GM04504 (cell line): Measurements from ENCODE around the gene CXorf38.
"Not testable (repeated sequence)": the region's sequence is repeated elsewhere in the genome, so short reads cannot be mapped to it uniquely, and the experiment has no call there.

Experiments used
- DNase-seq: peaks from one replicate; pipeline ENCODE4 v3.0.0-alpha.2; 2012; ENCODE audit warnings: low read depth

CXorf38 gene

DNA sequence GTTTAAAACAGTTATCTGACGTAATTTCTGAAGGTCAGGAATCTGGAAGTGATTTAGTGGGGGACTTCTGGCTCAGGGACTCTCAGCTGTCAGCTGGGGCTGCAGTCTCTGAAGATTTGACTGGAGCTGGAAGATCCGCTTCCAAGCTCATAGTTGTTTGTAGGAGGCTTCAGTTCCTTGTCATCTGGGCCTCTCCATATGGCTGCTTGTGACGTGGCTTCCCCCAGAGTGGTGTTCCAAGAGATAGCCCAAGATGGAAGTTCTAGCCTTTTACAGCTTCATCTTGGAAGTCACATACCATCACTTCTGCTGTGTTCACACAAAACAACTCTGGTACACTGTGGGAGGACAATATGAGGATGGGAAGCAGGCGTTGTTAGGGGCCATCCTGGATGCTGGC is 22.1 kb downstream of the CXorf38 start:
- no peak for DNase-seq

- DNase-seq, result no peak
Measured at GRCh38 chrX:40623665-40624064, 23.7 kb downstream of the CXorf38 start.

DNA sequence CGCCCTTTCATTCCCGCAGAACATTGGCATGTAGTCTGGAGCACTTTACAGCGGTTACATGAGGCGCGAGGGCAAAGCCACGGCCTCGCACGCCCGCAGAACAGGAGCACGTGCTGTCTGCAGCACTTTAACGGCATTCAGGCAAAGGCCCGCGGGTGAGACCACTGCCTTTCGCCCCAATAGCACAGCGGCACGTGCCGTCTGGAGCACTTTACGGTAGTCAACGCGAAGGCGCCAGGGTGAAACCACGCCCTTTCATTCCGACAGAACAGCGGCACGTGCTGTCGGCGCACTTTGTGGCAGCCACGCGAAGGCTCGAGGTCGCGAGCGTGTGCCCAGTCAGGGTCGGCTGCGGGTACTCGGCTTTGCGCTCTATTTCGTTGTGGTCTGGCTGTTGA is 24.2 kb downstream of the CXorf38 start, which contains the start of gene MPC1L:
MPC1L (plus strand) TSS at position 290 of the 398 bp plus-strand sequence. CDS start 138 bp downstream, outside the sequence.
- no peak for DNase-seq

- no peak for DNase-seq
Measured at GRCh38 chrX:40622479-40623138, 24.8 kb downstream of the CXorf38 start.

DNA sequence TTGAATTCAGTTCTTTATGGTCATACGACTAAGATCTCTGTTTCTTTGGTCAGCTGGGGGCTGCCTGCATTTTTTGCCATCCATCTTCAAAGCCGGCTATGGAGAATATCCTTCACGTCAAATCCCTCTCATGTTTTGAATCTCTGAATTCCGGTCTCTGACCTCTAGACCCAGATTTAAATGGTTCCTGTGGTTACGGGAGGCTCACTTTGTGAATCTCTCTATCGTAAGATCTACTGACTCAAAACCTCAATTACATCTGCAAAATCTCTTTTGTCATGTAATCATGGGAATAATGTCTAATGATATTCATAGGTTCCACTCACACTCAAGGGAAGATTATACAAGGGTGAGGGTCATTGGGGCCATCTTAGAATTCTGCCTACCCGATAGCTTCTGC is 29.8 kb downstream of the CXorf38 start:
- DNase-seq, result no peak

GRCh38 chrX:40615976-40616375 is 31.4 kb downstream of the CXorf38 start:
- DNase-seq, result no peak

DNA sequence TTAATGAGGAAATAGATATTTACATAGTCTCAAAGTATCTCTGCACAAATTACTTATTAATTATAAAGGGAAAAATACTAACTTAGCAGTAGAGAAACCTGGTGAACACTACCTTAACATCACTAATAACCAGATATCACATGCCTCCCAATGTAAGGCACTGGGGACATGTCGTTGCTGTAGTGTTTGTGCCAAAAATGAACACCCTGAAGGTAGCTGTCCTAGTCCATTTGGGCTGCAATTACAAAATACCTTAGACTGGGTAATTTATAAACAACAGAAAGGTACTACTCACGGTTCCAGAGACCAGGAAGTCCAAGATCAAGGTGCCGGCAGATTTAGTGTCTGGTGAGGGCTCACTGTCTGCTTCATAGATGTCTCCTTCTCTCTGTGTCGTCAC is 34.9 kb downstream of the CXorf38 start:
- no peak for DNase-seq

DNA sequence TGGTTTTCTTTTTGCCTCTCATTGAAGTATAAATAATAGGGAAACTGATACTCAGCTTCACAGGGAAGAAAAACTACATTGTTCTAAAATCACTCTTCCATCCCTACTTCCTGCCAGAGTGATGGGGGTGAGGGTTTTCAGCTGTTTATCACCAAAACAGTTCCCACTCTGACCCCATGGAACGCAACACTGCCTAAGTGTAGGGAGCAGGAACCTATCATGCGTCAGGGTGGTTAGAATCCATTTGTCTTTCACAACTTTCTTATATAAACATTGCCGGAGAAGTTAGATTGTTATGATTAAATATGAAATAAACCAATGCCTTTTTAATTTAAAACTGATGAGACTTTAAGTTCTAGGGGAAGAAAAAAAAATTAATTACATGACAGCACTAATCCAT is 40.0 kb downstream of the CXorf38 start:
- no peak for DNase-seq

DNA sequence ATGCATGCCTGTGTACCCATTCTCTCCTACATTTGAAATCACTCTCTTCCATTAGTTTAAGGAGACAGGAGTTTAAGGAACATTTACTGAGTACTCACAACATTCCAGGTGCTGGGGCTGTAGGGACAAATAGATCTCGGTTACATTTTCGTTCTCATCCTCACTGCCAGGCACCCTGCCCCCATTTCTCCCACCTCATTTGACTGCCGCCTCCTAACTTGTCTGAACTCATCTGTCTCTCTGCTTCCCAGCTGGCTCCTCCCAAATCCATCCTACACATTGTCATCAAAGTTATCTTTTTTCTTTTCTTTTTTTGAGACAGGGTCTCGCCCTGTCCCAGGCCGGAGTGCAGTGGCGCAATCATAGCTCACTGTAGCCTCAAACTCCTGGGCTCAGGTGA is 43.9 kb downstream of the CXorf38 start:
- no peak for DNase-seq

- not testable (repeated sequence) for DNase-seq
Measured at GRCh38 chrX:40589616-40590321, 57.6 kb downstream of the CXorf38 start.

GRCh38 chrX:40587623-40588022 is 59.7 kb downstream of the CXorf38 start:
- not testable (repeated sequence) for DNase-seq

DNA sequence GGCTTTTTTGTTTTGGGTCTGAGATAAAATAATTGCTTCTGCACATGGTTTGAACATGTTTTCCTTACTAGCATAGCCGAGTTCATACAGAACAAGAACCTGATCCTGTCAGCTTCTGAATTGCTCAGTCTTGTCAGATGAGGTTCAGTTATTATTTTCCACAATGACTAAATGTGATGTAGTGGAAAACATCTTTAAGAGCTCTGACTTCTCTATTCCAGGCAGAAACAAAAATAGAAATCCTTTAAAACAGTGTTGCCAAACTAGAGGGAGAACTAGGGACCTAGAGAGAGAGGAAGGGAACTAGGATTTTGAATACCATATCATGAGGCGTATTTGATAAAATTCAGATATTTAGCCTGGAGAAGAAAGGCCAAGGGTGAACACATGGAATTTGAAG is 64.5 kb downstream of the CXorf38 start:
- no peak for DNase-seq

DNA sequence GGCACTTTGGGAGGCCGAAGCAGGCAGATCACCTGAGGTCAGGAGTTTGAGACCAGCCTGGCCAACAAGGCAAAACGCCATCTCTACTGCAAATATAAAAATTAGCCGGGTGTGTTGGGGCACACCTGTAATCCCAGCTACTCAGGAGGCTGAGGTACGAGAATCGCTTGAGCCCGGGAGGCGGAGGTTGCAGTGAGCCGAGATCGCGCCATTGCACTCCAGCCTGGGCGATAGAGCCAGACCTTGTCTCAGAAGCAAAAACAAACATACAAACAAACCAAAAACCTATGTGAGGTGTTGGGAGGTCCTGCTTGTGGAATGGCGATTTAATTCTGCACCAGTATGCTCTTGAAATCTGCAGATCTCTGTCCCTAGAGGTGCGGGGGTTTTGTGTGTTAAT is 65.2 kb downstream of the CXorf38 start:
- not testable (repeated sequence) for DNase-seq

GRCh38 chrX:40581336-40581920 is 65.9 kb downstream of the CXorf38 start:
- no peak for DNase-seq

GRCh38 chrX:40580537-40581335 is 66.6 kb downstream of the CXorf38 start, which contains the start of gene ATP6AP2:
Gene ATP6AP2, plus strand, starts transcription at chrX:40580970. Its CDS starts 96 bp downstream, at chrX:40581066.
- DNase-seq, result peak; percentile 81

GRCh38 chrX:40579900-40580536 is 67.3 kb downstream of the CXorf38 start:
- no peak for DNase-seq

DNA sequence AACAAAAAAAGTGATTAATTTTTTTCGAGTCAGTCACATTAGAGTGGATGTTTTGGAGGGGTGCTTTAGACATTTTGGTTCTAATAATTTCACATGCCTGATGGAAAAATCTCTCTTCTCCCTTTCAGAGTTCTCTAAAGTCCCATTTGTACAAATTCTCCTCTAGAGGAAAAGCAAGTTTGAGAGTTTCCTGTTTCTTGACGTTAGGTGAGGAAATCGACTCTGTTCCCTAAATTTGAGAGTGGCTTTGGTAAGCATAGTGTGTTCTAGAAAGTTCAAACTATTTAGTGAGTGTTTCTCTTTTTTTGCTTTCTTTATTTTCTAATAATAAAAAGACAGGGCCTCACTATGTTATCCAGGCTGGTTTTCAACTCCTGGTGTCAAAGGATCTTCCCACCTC is 68.2 kb downstream of the CXorf38 start:
- no peak for DNase-seq

DNA sequence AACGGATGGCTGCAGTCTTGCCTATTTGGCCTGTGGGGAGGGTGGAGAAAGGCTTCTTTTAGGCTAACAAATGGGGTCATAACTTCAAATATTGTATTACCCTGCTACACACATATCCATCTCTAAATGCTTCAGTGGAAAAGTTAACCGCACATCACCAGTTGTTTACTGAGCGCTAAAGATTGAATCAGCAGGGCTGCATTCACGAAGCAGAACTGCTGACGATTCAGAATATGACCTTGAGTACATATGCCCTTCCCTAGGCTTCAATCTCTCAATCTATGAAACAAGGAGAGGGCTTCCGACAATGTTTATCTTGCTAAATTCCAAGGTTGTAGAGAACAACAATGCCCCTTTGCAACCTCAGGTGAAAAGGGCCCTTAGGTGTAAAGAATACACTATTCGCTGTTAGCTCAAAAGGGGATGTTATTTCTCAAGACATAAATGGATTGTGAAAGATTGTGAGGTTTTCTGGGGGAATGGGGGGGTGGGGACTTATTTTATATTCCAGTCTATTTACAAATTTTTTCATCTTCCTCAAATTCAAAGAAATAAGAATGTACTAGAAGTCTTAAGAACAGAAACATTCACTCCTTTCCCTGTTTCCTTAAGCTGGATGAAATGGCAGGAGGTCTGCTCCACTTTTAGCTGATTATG is 69.2 kb downstream of the CXorf38 start:
- DNase-seq, result no peak
